SU-DHL-6 (cell line): ENCODE measurements around the gene SDK1.

Experiments
- H2AFZ ChIP-seq: fragments of 200-600 bp; sonication (generic); 2 replicates; pipeline ENCODE4 v1.6.1; 2014; ENCODE audit warnings: low read depth, mild to moderate bottlenecking, moderate library complexity, mixed read lengths, antibody characterized with exemption, low read length; ENCODE audit not compliant: severe bottlenecking
- H3F3A ChIP-seq: fragments of 200-600 bp; shearing (Covaris generic); 2 replicates; pipeline ENCODE4 v1.6.0; 2016; ENCODE audit warnings: antibody characterized with exemption, mild to moderate bottlenecking; ENCODE audit not compliant: insufficient read depth
- H3K27ac ChIP-seq: fragments of 200-600 bp; sonication (generic); 2 replicates; pipeline ENCODE4 v1.5.1; 2016; ENCODE audit warnings: low read depth, mild to moderate bottlenecking, low read length, moderate library complexity, mixed read lengths
- H3K27me3 ChIP-seq: fragments of 200-600 bp; sonication (generic), shearing (Covaris generic); 2 replicates; pipeline ENCODE4 v1.6.0; 2014; ENCODE audit warnings: mild to moderate bottlenecking, low read length
- H3K36me3 ChIP-seq: fragments of 200-600 bp; sonication (generic); 2 replicates; pipeline ENCODE4 v1.6.1; 2014; ENCODE audit warnings: mild to moderate bottlenecking, low read length, mixed read lengths
- H3K4me2 ChIP-seq: fragments of 300-600, 200-600 bp; shearing (Covaris generic), sonication (generic); 2 replicates; pipeline ENCODE4 v1.6.0; 2014; ENCODE audit warnings: low read length, low read depth, mild to moderate bottlenecking; ENCODE audit not compliant: poor library complexity, severe bottlenecking
- H3K4me3 ChIP-seq: fragments of 200-600 bp; sonication (generic); 2 replicates; pipeline ENCODE4 v1.5.1; 2014; ENCODE audit warnings: antibody characterized with exemption, low read length, mild to moderate bottlenecking, mixed read lengths; ENCODE audit not compliant: insufficient read depth, poor library complexity, severe bottlenecking
- H3K79me2 ChIP-seq: fragments of 200-600 bp; sonication (generic); 2 replicates; pipeline ENCODE4 v1.6.1; 2014; ENCODE audit warnings: mild to moderate bottlenecking, low read length, moderate library complexity; ENCODE audit not compliant: insufficient read depth
- H3K9ac ChIP-seq: fragments of 200-600 bp; sonication (generic); 2 replicates; pipeline ENCODE4 v1.7.0; 2014; ENCODE audit warnings: mild to moderate bottlenecking, low read length
- H3K9me2 ChIP-seq: fragments of 200-600 bp; sonication (generic); replicated peaks from 2 replicates; pipeline ENCODE4 v1.6.1; 2014; ENCODE audit warnings: low read length; ENCODE audit not compliant: insufficient read depth
- H3K9me3 ChIP-seq: fragments of 200-600 bp; sonication (generic); 2 replicates; pipeline ENCODE4 v1.6.1; 2014; ENCODE audit warnings: low read length, mixed read lengths; ENCODE audit not compliant: insufficient read depth
- H4K20me1 ChIP-seq: fragments of 200-600 bp; sonication (generic); 2 replicates; pipeline ENCODE4 v1.6.1; 2014; ENCODE audit warnings: low read depth, mild to moderate bottlenecking, antibody characterized with exemption, low read length, moderate library complexity, mixed read lengths
- CTCF ChIP-seq: fragments of 200-600 bp; sonication (generic); IDR thresholded peaks from one replicate; pipeline ENCODE4 v1.5.1; 2017; ENCODE audit warnings: antibody characterized with exemption, mild to moderate bottlenecking, low read length, moderate library complexity; ENCODE audit not compliant: insufficient read depth, poor library complexity, severe bottlenecking
- EZH2phosphoT487 ChIP-seq: fragments of 200-600 bp; sonication (generic), shearing (Covaris generic); conservative IDR thresholded peaks from 2 replicates; pipeline ENCODE4 v1.6.1; 2018; ENCODE audit warnings: mild to moderate bottlenecking, antibody characterized with exemption, low read length, moderate library complexity, mixed read lengths

SDK1 gene

DNA sequence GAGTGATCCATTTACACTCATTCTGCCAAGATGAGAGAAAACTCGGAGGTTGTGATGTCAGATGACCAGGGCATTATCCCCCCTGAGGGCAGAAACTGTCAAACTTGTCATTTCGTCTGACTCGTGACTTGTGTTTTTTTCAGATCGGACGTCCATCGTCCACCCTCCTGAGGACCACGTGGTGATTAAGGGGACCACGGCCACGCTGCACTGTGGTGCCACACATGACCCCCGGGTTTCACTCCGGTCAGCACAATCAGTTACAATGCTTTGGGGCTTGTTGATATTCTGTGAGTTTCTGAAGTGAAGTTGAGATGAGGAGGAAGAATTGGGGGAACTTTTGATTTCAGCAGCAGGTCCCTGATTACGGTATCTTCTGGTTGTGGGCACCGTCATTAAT, 670.3 kb downstream of the SDK1 start:
- no peak overlapping the region for H3K4me3 ChIP-seq
- no peak overlapping the region for H3K4me2 ChIP-seq
- H4K20me1 ChIP-seq = no peaks in the 10 kb centered on the region
- H3K27ac ChIP-seq = no peak overlapping the region
- no peak overlapping the region for H2AFZ ChIP-seq
- no peaks in the 10 kb centered on the region for H3K27me3 ChIP-seq
- no peaks in the 10 kb centered on the region for H3F3A ChIP-seq
- TF ChIP-seq CTCF (no peak), EZH2phosphoT487 (no peak)
- no peaks in the 10 kb centered on the region for H3K36me3 ChIP-seq
- H3K9ac ChIP-seq = no peak overlapping the region
- H3K9me3 ChIP-seq = no peaks in the 10 kb centered on the region
- H3K9me2 ChIP-seq = no peaks in the 10 kb centered on the region
- no peaks in the 10 kb centered on the region for H3K79me2 ChIP-seq

DNA sequence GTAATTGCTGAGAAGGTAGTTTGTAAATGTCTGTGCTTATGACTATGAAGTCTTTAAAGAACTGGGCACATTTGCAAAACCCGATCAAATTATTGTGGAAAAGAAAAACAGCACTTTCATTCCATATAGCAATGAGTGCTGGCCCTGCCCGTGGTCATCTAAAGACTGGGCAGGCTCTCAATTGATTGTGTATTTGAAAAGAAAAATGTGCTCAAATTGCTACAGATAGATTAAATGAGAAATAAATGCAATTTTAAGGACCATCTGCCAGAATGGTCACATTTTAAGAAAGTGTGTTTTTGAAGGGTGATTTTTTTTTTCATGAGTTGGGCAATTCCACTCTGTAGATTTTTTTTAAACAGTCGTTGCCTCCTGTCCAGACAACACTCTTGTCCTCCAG, 672.2 kb downstream of the SDK1 start:
- no peak overlapping the region for H3K4me3 ChIP-seq
- H3K4me2 ChIP-seq = no peak overlapping the region
- no peaks in the 10 kb centered on the region for H4K20me1 ChIP-seq
- no peak overlapping the region for H3K9ac ChIP-seq
- no peaks in the 10 kb centered on the region for H3K79me2 ChIP-seq
- no peak overlapping the region for H3K27ac ChIP-seq
- H3K9me3 ChIP-seq = no peaks in the 10 kb centered on the region
- no peak overlapping the region for H2AFZ ChIP-seq
- TF ChIP-seq EZH2phosphoT487 (no peak), CTCF (no peak)
- H3K9me2 ChIP-seq = no peaks in the 10 kb centered on the region
- no peaks in the 10 kb centered on the region for H3K27me3 ChIP-seq
- no peaks in the 10 kb centered on the region for H3K36me3 ChIP-seq
- no peaks in the 10 kb centered on the region for H3F3A ChIP-seq

GRCh38 chr7:3974329-3974728, 673.3 kb downstream of the SDK1 start:
- Histone ChIP-seq H3K4me2 (no peak overlapping the region), H3K36me3 (no peaks in the 10 kb centered on the region), H3K79me2 (no peaks in the 10 kb centered on the region), H4K20me1 (no peaks in the 10 kb centered on the region), H3K9me3 (no peaks in the 10 kb centered on the region), H3K27ac (no peak overlapping the region), H3F3A (no peaks in the 10 kb centered on the region), H3K4me3 (no peak overlapping the region), H3K9me2 (no peaks in the 10 kb centered on the region), H3K9ac (no peak overlapping the region), H3K27me3 (no peaks in the 10 kb centered on the region), H2AFZ (no peak overlapping the region)
- TF ChIP-seq EZH2phosphoT487 (no peak), CTCF (no peak)

DNA sequence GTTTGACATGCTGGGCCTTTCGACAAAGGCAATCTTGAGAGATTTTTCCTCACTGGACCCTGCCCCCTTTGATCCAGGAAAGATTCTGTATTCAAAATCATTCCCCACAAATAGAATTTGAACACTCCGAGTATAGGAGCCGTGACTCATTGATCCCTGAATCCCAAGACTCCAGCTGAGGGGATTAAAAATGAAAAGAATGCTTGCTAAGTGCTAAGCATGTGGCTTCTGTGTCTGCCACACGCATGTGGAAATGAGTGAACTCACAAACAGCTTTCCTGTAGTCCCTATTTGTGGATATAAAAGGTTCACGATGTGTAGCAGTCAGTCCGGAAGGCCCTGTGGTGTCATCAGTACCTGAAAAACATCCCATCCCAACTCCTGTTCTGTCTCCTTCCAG, 674.3 kb downstream of the SDK1 start:
- no peaks in the 10 kb centered on the region for H3K9me3 ChIP-seq
- TF ChIP-seq CTCF (no peak), EZH2phosphoT487 (no peak)
- H3F3A ChIP-seq = no peaks in the 10 kb centered on the region
- no peak overlapping the region for H3K9ac ChIP-seq
- H3K9me2 ChIP-seq = no peaks in the 10 kb centered on the region
- no peaks in the 10 kb centered on the region for H3K27me3 ChIP-seq
- H3K4me2 ChIP-seq = no peak overlapping the region
- no peak overlapping the region for H3K4me3 ChIP-seq
- no peak overlapping the region for H2AFZ ChIP-seq
- H3K36me3 ChIP-seq = no peaks in the 10 kb centered on the region
- no peaks in the 10 kb centered on the region for H3K79me2 ChIP-seq
- no peak overlapping the region for H3K27ac ChIP-seq
- H4K20me1 ChIP-seq = no peaks in the 10 kb centered on the region
